Hepatocyte (in vitro differentiated cells): ENCODE results near the gene NOP53.

Experiments
- CTCF ChIP-seq: fragments of 200-600 bp; sonication (generic); IDR thresholded peaks from 2 replicates; pipeline ENCODE4 v1.5.1; 2016; ENCODE audit warnings: antibody characterized with exemption, mild to moderate bottlenecking; ENCODE audit not compliant: poor library complexity
- EZH2 ChIP-seq: fragments of 200-600 bp; sonication (generic); IDR thresholded peaks from 2 replicates; pipeline ENCODE4 v1.6.1; 2016; ENCODE audit warnings: antibody characterized with exemption, mild to moderate bottlenecking, borderline replicate concordance

DNA sequence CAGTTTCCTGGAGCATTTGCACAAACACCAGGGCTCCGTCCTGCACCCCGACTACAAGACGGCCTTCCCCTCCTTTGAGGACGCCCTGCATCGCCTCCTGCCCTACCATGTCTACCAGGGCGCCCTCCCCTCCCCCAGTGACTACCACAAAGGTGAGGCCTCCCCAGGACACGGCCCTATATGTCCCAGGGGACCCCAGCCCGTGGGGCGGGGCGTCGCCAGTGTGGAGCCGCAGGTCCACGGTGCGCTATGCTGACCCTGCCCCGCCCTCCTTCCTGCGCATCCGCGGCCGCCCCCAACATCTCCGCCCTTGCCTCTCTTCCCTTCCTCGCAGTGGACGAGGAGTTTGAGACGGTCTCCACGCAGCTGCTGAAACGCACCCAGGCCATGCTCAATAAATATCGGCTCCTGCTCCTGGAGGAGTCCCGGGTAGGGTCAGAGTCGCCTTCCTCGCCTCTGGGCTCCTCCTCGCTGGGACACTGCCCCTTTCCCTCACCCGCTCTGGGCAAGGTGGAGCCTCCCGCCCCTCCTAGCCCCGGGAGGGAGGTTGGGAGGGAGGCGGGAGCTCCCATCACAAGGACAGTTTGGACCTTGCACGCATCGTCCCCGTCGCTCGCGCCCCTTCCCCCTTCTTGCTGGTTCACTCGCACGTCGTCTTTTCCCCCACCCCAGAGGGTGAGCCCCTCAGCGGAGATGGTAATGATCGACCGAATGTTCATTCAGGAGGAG lies 46.6 kb upstream of the NOP53 start:
- no peak for TF ChIP-seq CTCF
- TF ChIP-seq EZH2 = no peak
